ENCODE results near the gene GRPEL1. TPM values are rescaled to one million over a fixed set of nuclear protein-coding genes. Genes with fewer than 3 reads are reported as not detected.

GRPEL1 gene
- polyA plus RNA-seq, 12 donors: 26.6 to 60.8 (median 31.0) TPM; not detected in 1

- DNase-seq: no peak
Observed at GRCh38 chr4:7068279-7068842, 497 bp upstream of the GRPEL1 start.

- no peak for DNase-seq
Observed at GRCh38 chr4:7067126-7067451, 775 bp downstream of the GRPEL1 start.

DNA sequence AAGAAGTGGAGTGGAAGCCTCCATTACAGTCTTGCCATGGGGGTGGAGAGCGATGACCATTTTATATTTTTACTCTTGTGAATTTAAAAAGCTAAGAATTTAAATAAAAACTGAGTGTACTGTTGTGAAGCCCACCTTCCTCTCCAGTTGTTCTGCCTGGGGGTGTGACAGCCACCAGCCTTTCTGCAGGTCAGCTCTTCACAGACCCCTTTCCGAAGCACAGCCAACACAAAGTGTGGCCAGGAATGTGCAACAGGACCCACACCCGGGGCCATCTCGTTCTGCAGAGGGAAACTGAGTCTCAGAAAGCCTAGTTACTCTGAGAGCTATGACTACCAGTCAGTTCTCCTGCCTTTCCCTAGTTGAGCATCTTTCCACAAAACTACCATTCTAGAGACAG lies 1.4 kb downstream of the GRPEL1 start:
- DNase-seq: no peak

- no peak for DNase-seq
Observed at GRCh38 chr4:7066006-7066405, 1.9 kb downstream of the GRPEL1 start.

DNA sequence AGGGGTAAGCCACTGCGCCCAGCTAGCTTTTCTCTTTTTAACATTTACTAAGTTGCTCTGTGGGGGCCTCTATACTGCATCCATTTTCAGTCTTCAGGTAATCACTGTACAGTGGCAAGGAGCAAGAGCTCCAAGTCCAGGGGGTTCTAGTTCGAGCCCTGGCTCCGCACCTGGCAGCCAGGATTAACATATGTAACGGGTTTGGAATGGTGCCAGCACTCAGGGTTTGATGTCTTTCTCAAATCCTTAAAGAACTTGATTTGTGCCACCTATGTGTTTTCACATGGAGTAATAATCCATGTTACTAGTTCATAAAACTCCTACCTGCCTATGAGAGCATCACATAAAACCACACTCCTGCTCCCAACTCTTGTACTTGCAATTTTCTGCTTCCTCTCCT lies 4.5 kb downstream of the GRPEL1 start:
- no peak for DNase-seq

GRCh38 chr4:7062816-7063215 lies 5.0 kb downstream of the GRPEL1 start:
- DNase-seq: no peak

DNA sequence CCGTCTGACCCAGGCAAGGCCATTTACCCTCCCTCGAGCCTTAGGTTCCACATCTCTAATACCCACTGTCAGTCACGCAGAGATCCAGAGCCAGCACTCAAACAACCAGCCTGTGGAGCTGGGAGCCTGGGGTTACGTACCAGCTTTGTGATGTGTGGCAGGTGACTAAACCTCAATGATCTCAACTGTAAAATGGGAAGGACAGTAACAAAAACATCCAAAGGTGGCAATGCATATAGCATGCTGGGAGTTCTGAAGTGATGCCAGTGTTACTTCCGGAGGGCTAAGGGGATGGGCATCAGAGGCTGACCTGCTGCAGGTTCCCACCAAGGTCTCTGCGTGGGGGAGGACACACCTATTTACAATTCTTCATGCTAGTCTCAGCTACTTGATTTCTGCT lies 6.0 kb downstream of the GRPEL1 start:
- no peak for DNase-seq

GRCh38 chr4:7060346-7061150 lies 7.3 kb downstream of the GRPEL1 start:
- DNase-seq: no peak

- no peak for DNase-seq
Observed at GRCh38 chr4:7059662-7060061, 8.2 kb downstream of the GRPEL1 start.

GRCh38 chr4:7058792-7059191 lies 9.1 kb downstream of the GRPEL1 start:
- DNase-seq: no peak

DNA sequence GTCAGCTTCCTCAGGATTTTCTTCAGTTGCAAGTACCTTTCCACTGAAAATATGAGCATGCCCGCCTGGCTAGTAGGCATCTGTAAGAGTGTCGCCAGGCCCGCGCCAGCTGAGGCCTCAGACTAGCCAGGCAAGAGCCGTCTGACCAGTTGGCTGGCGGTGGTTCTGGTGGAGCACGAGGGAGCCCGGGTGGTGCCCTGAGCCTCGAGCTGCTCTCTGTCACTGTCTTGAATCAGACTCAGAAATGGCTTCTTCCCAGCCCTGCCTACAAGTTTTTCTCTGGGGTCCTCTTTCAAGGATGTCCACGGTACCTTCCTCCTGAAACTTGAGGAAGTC lies 11.9 kb downstream of the GRPEL1 start:
- DNase-seq: no peak

- DNase-seq: no peak
Observed at GRCh38 chr4:7055111-7055989, 12.5 kb downstream of the GRPEL1 start.

DNA sequence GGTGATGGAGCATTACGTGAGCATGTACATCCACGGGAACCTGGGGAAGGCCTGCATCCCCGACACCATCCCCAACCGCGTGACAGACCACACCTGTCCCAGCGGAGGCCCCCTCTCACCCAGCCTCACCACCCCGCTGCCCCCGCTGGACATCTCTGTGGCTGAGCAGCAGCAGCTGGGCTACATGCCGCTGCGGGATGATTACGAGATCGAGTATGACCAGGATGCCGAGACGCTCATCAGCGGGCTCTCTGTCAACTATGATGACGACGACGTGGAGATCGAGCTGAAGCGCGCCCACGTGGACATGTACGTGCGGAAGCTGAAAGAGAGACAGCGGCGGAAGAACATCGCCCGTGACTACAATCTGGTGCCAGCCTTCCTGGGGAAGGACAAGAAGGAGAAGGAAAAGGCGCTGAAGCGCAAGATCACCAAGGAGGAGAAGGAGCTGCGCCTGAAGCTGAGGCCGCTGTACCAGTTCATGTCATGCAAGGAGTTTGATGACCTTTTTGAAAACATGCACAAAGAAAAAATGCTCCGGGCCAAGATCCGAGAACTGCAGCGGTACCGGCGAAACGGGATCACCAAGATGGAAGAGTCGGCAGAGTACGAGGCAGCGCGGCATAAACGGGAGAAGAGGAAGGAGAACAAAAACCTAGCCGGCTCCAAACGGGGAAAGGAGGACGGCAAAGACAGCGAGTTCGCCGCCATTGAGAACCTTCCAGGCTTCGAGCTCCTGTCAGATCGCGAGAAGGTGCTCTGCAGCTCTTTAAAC lies 13.6 kb downstream of the GRPEL1 start:
- no peak for DNase-seq

DNA sequence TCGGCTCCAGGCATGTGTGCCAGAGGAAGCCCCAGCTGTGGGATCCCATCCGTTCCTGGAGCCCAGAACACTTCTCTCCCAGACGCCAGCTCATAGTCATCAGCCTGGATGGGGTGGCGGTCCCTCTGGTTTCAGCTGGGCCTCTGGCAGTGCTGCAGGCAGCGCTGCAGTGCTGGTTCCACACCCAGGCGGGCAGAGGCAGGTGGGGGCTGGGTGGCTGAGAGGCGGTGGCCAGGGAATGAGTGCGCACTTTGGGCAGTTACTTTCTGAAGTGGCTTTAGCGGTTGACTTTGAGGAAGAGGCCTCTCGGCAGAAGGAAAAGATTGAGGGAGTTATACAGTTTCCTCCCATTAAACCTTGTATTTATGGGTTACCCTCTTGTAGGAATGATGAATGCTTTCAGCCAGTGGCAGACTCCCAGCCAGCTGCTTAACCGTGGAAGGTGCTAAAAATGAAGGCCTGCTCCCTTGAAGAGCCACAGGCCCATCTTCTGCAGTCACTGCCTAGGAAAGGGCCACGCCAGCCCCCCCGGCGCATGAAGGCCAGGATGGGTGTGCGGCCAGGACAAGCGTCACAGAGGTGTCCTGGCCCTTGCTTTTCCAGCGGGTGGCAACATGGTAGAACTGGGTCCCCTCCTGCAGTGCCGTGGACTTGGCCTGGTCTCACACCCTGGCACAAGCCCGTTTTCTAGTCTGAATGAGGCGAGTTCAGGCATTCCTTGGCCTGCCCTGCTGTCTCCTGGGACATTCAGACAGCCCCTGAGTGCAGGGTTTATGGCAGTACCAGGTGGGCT lies 14.7 kb downstream of the GRPEL1 start:
- DNase-seq: peak; percentile 9

DNA sequence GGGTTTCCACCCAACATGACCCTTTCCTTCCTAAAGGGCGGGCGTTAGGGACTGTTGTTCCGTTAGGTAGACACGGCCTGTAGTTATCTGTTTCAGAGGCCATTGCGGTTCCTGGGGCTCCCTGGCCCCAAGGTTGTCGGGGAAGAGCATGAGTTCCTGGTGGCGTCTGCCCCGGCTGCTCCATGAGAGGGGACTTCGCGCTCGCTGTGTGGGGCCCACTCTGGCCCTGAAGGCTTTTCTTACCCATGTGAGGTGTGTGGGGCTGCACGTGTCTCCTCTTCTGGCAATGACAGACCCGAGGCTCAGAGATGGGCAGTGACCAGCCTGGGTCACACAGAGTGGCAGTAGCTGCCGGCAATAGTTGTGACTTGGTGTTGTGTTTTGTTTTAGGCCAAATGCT lies 15.6 kb downstream of the GRPEL1 start:
- DNase-seq: no peak

- no peak for DNase-seq
Observed at GRCh38 chr4:7051905-7052304, 16.0 kb downstream of the GRPEL1 start.

DNA sequence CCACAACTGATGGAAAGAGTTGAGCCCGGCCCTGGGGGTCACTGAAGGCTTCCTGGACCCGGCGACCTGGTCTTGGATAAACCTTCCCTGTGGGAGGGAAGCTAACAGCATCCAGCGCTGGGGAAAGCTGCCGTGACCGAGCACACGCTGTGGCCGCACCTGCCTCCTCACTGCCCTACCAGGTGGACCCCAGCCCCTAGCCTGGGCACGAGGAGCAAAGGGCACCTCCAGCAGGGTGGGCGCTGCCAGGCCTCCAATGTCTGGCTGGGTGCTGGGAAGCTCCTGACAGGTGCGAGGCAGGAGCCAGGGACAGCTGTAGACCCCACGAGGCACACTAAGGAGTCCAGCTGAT lies 16.7 kb downstream of the GRPEL1 start:
- no peak for DNase-seq

DNA sequence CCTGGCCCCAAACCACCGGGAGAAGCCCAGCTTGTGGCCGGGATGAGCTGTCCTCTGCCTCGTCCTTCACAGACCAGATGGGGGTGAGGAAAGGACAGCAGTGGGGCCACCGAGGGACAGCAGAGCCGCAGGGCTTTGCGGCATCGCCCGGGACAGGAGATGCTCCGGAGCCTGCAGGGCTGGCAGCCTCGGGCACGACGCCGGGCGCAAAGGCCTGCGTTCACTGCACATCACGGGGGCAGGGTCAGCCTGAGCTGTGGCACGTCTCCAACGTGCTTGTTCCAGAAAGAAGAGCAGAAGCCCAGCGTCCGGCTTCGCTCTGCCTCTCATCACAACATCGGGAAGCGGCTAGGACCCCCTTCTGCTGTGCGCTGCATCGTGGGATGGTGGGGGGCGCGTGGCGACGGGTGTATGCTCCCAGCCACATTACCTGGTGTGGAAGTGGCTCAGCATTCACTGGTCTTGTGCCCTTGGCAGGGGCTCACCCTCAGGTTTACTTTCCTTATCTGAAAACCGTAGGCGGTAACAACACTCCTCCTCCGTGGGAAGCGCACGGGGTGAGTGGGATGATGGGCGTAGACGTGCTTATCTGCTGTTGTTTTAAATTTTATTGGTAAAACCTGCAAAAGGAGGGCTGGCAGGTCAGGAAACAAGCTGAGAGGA lies 17.3 kb downstream of the GRPEL1 start:
- no peak for DNase-seq

- no peak for DNase-seq
Observed at GRCh38 chr4:7049739-7050138, 18.1 kb downstream of the GRPEL1 start.

- no peak for DNase-seq
Observed at GRCh38 chr4:7049295-7049694, 18.6 kb downstream of the GRPEL1 start.

DNA sequence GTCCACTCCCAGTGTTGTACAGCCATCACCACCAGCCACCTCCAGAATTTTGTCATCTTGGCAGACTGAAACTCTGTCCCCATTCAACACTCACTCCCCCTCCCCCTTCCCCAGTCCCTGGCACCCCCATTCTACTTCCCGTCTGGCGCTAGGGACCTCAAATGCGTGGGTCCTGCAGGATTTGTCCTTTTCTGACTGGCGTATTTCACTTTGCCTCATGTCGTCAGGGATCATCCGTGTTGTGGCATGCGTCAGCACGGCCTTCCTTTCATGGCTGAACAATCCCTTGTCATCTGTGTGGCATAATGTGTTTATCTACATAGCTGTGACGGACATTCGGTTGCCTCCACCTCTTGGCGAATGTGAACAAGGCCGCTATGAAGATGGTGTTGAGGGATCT lies 19.2 kb downstream of the GRPEL1 start:
- DNase-seq: no peak
